B cell (primary cell): ENCODE measurements around the gene MRTFB. TPM values are rescaled to one million over a fixed set of nuclear protein-coding genes. Genes with fewer than 3 reads are reported as not detected.
"Not testable (repeated sequence)": the region's sequence is repeated elsewhere in the genome, so short reads cannot be mapped to it uniquely, and the experiment has no call there.

ENCODE experiments used
- ATAC-seq: fragments of 200-7000 bp; cut with Tn5 transposase; one replicate; pipeline ENCODE4 v1.10.0; 2021; ENCODE audit warnings: low read depth, mild to moderate bottlenecking, moderate number of reproducible peaks, moderate library complexity
- CTCF ChIA-PET: fragments of 350-600 bp; sonication (Branson Sonifier 250); formaldehyde crosslinking; loops from one replicate; lab custom pipeline; 2021; ENCODE audit warnings: antibody characterized with exemption, inconsistent platforms; lab: Charles Lee
- POLR2A ChIA-PET: fragments of 350-600 bp; sonication (Branson Sonifier 250); formaldehyde crosslinking; loops from one replicate; lab custom pipeline; 2021; ENCODE audit warnings: antibody characterized with exemption; lab: Charles Lee
- DNase-seq: peaks from one replicate; pipeline ENCODE4 v3.0.0; 2013
- H2AFZ ChIP-seq: 2 replicates; pipeline ENCODE4 v1.6.1; 2012; ENCODE audit warnings: mild to moderate bottlenecking, low read depth, low read length; ENCODE audit not compliant: insufficient read depth, poor library complexity, severe bottlenecking
- H3K27ac ChIP-seq, 2 donors: 1 replicate in 1 of 2; 2 replicates in 1 of 2; pipeline ENCODE4 v1.5.1; 2012 to 2013; ENCODE audit warnings: low read length in 2 of 2, mild to moderate bottlenecking in 2 of 2, moderate library complexity in 1 of 2
- H3K27me3 ChIP-seq, 4 experiments: fragments of 200-600 bp in 1 of 4; sonication (generic) in 1 of 4; replicated peaks in 1 of 4; 1 replicate in 2 of 4; 2 replicates in 2 of 4; pipeline versions ENCODE4 v1.6.1 to v1.7.0; 2013 to 2016; ENCODE audit warnings: low read length in 3 of 4, mild to moderate bottlenecking in 2 of 4, mixed read lengths in 1 of 4, moderate library complexity in 1 of 4; ENCODE audit not compliant: insufficient read depth in 4 of 4, control insufficient read depth in 3 of 4; ENCODE audit errors: control extremely low read depth in 1 of 4
- H3K36me3 ChIP-seq, 2 experiments: replicated peaks in 1 of 2; 1 replicate in 1 of 2; 2 replicates in 1 of 2; pipeline versions ENCODE4 v1.6.1 to v1.7.1; 2013; ENCODE audit warnings: low read length in 1 of 2; ENCODE audit not compliant: insufficient read depth in 2 of 2, control insufficient read depth in 1 of 2; ENCODE audit errors: control extremely low read depth in 1 of 2, extremely low read depth in 1 of 2
- H3K4me1 ChIP-seq, 2 donors: fragments of 200-600 bp in 1 of 2; sonication (generic) in 1 of 2; 1 replicate in 1 of 2; 2 replicates in 1 of 2; pipeline versions ENCODE4 v1.5.1 to v1.6.1; 2013 to 2017; ENCODE audit warnings: low read length in 2 of 2; ENCODE audit not compliant: control insufficient read depth in 2 of 2, insufficient read depth in 2 of 2
- H3K4me2 ChIP-seq: replicated peaks from 2 replicates; pipeline ENCODE3; 2012; ENCODE audit warnings: mild to moderate bottlenecking, low read depth, low read length; ENCODE audit not compliant: poor library complexity, severe bottlenecking
- H3K4me3 ChIP-seq, 5 experiments: fragments of 200-600 bp in 1 of 5; sonication (generic) in 1 of 5; 1 replicate in 3 of 5; 2 replicates in 2 of 5; pipeline versions ENCODE4 v1.5.1 to v1.7.0; 2011 to 2016; ENCODE audit warnings: low read length in 4 of 5, mild to moderate bottlenecking in 4 of 5, low read depth in 2 of 5, control low read depth in 1 of 5, moderate library complexity in 1 of 5; ENCODE audit not compliant: insufficient read depth in 1 of 5; ENCODE audit errors: control extremely low read depth in 1 of 5, extremely low read depth in 1 of 5
- H3K79me2 ChIP-seq: fragments of 200-600 bp; sonication (generic); one replicate; pipeline ENCODE4 v1.6.0; 2016; ENCODE audit warnings: low read length; ENCODE audit not compliant: control insufficient read depth, insufficient read depth
- H3K9ac ChIP-seq: fragments of 200-600 bp; sonication (generic); 2 replicates; pipeline ENCODE4 v1.6.1; 2017; ENCODE audit warnings: mild to moderate bottlenecking, low read length, moderate library complexity
- H3K9me3 ChIP-seq, 3 donors: one replicate each; pipeline versions ENCODE4 v1.6.1 to v1.7.1; 2013; ENCODE audit warnings: low read length in 2 of 3; ENCODE audit not compliant: control insufficient read depth in 2 of 3, insufficient read depth in 1 of 3; ENCODE audit errors: control extremely low read depth in 1 of 3
- H4K20me1 ChIP-seq: 2 replicates; pipeline ENCODE4 v1.6.0; 2012; ENCODE audit warnings: mild to moderate bottlenecking, low read length; ENCODE audit not compliant: insufficient read depth, control insufficient read depth, poor library complexity, severe bottlenecking
- H3K27ac Mint-ChIP-seq: one replicate; pipeline ENCODE4 v1.8.0; 2021; ENCODE audit warnings: mixed read lengths
- H3K27me3 Mint-ChIP-seq: one replicate; pipeline ENCODE4 v1.8.0; 2021; ENCODE audit warnings: mixed read lengths
- H3K4me1 Mint-ChIP-seq: one replicate; pipeline ENCODE4 v1.8.0; 2021; ENCODE audit warnings: mixed read lengths
- H3K4me3 Mint-ChIP-seq: one replicate; pipeline ENCODE4 v1.8.0; 2021; ENCODE audit warnings: mixed read lengths
- H3K9me3 Mint-ChIP-seq: one replicate; pipeline ENCODE4 v1.8.0; 2022; ENCODE audit warnings: mixed read lengths; ENCODE audit not compliant: insufficient read depth
- CTCF ChIP-seq: fragments of 200-600 bp; IDR thresholded peaks from one replicate; pipeline ENCODE4 v1.8.0; 2022; ENCODE audit warnings: antibody characterized with exemption, mild to moderate bottlenecking
- EZH2 ChIP-seq: IDR thresholded peaks from 2 replicates; pipeline ENCODE4 v1.6.1; 2012; ENCODE audit warnings: borderline replicate concordance, low read depth, mild to moderate bottlenecking, moderate library complexity, low read length; ENCODE audit not compliant: insufficient read depth, poor library complexity, severe bottlenecking
- WGBS: methylation state at CpG from one replicate; pipeline ENCODE4 v1.1.5; 2013; ENCODE audit warnings: missing lambda C conversion rate; ENCODE audit not compliant: insufficient coverage; 5-methylcytosine and 5-hydroxymethylcytosine counted together
- intact Hi-C: fragments of 100-400 bp; cut with micrococcal nuclease; formaldehyde crosslinking; loops from one replicate; pipeline ENCODE4 v1.10.0; 2022
- polyA plus RNA-seq: library from polyadenylated mRNA; depleted of rRNA; stranded (reverse); fragments of >200 nt; gene quantifications from 2 replicates; pipeline ENCODE4 v1.2.3, GENCODE V29; 2012
- total RNA-seq, 2 donors: library from RNA; stranded (reverse); fragments of 120-200 nt in 1 of 2; gene quantifications; 1 replicate in 1 of 2; 2 replicates in 1 of 2; pipeline versions ENCODE4 v1.2.3 to v1.2.4, GENCODE V29; 2013 to 2022

MRTFB gene
- total and polyA plus RNA-seq, 2 donors (not counting 1 experiment from before 2014, with no cell fraction given): 6.6 to 39.5 TPM

- Histone ChIP-seq H3K4me1 (no peaks in the 10 kb centered on the region), H3K4me2 (no peak overlapping the region), H3K9ac (no peak overlapping the region), H3K27ac (no peak overlapping the region), H3K9me3 (peaks cover 0 to 5% (median 3%) of the 10 kb centered on the region in 3 donors), H4K20me1 (no peaks in the 10 kb centered on the region), H3K36me3 (no peaks in the 10 kb centered on the region), H2AFZ (no peak overlapping the region), H3K4me3 (no peak overlapping the region), H3K79me2 (no peaks in the 10 kb centered on the region), H3K27me3 (no peaks in the 10 kb centered on the region)
- DNase-seq: no peak
- no peak for TF ChIP-seq CTCF
- TF ChIP-seq EZH2: no peak
- no peaks in the 10 kb centered on the region for H3K4me1 Mint-ChIP-seq
- peaks cover 8% of the 10 kb centered on the region for H3K27me3 Mint-ChIP-seq
- H3K9me3 Mint-ChIP-seq: peaks cover 3% of the 10 kb centered on the region
- ChIA-PET POLR2A (no interaction called here), CTCF (no interaction called here)
- intact Hi-C loops: no loop called here
- H3K27ac Mint-ChIP-seq: no peak overlapping the region
- ATAC-seq: no peak
- WGBS: 97% methylated on average over 3 of the region's 6 CpGs
- H3K4me3 Mint-ChIP-seq: no peak overlapping the region
These were observed 27.3 kb upstream of the MRTFB start for GRCh38 chr16:14043793-14044192.

- H3K4me3 Mint-ChIP-seq, DNase-seq: not testable (repeated sequence)
These were observed 23.8 kb upstream of the MRTFB start for GRCh38 chr16:14047121-14047859.

More at GRCh38 chr16:14047121-14047859, 23.8 kb upstream of the MRTFB start:
- H3K9ac ChIP-seq, POLR2A ChIA-PET, H3K27me3 ChIP-seq, H3K4me1 ChIP-seq, H3K4me3 ChIP-seq, H3K79me2 ChIP-seq, H2AFZ ChIP-seq, H3K4me2 ChIP-seq, H3K27ac ChIP-seq, H3K27me3 Mint-ChIP-seq, intact Hi-C loops, H3K4me1 Mint-ChIP-seq, H3K36me3 ChIP-seq, H3K27ac Mint-ChIP-seq, H3K9me3 Mint-ChIP-seq, H4K20me1 ChIP-seq, CTCF ChIA-PET, ATAC-seq, H3K9me3 ChIP-seq: not testable (repeated sequence)
- WGBS: 97% methylated on average over 5 of the region's 6 CpGs
